Fibroblast of the aortic adventitia (primary cell): ENCODE data around the gene CEP68. TPM values are rescaled to one million over a fixed set of nuclear protein-coding genes. Genes with fewer than 3 reads are reported as not detected.
"Not testable (repeated sequence)": the region's sequence is repeated elsewhere in the genome, so short reads cannot be mapped to it uniquely, and the experiment has no call there.

ENCODE experiments used
- DNase-seq: peaks from one replicate; pipeline ENCODE4 v3.0.0-alpha.2; 2010; ENCODE audit warnings: low read depth
- H3K4me3 ChIP-seq: 2 replicates; pipeline ENCODE4 v1.5.1; 2011; ENCODE audit warnings: low read depth, mild to moderate bottlenecking, control low read depth, low read length, moderate library complexity
- CTCF ChIP-seq: IDR thresholded peaks from 2 replicates; pipeline ENCODE4 v1.5.1; 2011; ENCODE audit warnings: mild to moderate bottlenecking, low read length, control low read depth, inconsistent platforms; ENCODE audit not compliant: insufficient read depth
- total RNA-seq: library from RNA; depleted of rRNA; stranded (reverse); fragments of >200 nt; gene quantifications from 2 replicates; pipeline ENCODE4 v1.2.3, GENCODE V29; 2012; ENCODE audit warnings: low replicate concordance

Gene CEP68
- total RNA-seq, 1 donor: 12.3 TPM

GRCh38 chr2:65031341-65032018, 24.7 kb upstream of the CEP68 start:
- peak; percentile 29 for DNase-seq
- H3K4me3 ChIP-seq: no peak overlapping the region
- TF ChIP-seq CTCF: no peak

DNA sequence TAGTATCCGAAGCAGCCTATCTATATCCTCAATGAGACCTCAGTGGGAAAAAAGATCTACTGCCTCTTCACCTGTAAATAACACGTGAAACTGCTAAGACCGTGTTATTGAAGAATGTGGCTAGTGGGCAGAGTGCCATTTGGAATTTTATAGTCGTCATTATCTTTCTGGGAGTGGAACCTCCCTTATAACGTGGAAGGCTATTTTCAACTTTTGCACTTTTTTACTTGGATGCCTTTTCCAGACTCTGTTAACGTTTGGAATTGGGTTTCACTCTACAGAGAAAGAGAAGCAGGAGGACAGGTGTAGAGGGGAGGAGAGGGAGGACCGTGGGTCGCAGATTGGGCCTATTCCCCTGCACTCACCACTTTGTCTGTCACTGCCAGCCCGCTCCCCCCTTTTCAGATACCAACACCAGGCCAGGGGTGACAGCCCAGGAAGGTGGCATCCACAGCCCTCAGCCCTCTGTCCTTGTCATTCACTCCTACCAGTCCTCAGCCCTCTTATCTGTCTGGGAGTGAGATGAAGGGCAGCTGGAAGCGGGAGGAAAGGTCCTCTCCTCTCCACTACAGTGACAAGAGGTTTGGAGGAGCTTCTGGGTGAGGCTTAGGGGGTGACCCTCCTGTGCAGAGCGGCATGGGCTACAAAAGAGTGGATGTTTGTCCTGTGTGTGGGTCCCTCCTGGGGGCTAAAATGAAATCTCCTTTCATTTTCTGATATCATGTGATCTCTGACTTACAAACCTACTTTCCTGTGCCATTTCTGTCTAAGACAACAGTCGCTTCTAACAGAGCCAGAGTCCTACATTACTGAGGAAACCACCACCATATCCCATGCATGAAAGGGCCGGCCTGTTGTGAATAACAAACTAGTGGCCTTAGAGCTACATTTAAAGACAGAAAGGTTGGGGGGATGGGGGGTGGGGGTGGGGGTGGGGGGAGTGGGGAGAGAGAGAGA, 23.9 kb upstream of the CEP68 start:
- DNase-seq: peak; percentile 34
- no peak for TF ChIP-seq CTCF
- no peak overlapping the region for H3K4me3 ChIP-seq

- no peak for TF ChIP-seq CTCF
- no peak overlapping the region for H3K4me3 ChIP-seq
- DNase-seq: peak; percentile 16
These were observed 23.0 kb upstream of the CEP68 start for GRCh38 chr2:65033178-65033577.

- DNase-seq, H3K4me3 ChIP-seq: not testable (repeated sequence)
These were observed 22.5 kb upstream of the CEP68 start for GRCh38 chr2:65033667-65034066.

DNA sequence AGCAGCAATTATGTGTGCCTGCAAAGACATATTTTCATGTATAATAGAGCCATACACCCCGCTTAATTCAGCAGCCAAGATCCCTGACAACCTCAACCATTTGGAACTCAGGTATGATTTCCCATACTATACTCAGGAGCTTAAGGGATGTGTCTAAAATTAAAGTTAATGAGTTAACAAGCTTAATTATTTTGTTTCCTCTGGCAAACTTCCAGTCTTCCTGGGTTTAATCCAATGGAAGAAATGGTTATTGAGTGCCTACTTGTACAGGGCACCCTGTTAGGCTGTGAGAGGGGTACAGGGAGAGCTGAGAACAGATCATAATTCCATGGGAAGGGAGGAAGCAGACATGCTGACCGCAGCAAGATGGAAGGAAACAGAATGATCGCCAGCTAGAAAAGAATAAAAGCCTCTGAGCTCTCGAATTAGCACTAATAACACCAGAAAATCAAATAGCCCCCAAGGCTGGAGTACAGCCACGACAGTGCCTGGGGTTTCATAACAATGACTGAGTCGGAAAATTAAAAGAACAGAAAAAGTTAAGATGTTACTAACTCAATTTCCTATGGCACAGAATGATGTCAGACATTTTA, 20.8 kb upstream of the CEP68 start:
- TF ChIP-seq CTCF: no peak
- H3K4me3 ChIP-seq: no peak overlapping the region
- DNase-seq: no peak

DNA sequence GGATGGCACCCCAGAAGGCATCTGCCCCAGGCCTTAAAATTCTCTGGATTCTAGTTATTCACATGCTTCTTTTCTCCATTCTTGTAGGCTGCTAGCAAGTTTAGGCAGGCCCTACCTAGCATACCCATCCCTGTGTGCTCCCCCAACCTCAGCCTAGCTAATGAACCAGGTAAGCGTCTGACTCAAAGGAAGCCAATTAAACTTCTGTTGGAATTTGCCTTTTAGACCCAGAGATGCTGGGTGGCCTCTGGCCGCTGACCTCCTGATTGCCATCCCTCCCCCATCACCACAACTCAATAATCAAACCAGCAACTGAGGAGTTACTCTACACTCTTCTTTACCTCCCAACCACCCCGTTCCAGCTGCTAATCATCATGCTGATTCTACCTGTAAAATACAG, 19.0 kb upstream of the CEP68 start:
- TF ChIP-seq CTCF: no peak
- no peak for DNase-seq
- H3K4me3 ChIP-seq: no peak overlapping the region

DNA sequence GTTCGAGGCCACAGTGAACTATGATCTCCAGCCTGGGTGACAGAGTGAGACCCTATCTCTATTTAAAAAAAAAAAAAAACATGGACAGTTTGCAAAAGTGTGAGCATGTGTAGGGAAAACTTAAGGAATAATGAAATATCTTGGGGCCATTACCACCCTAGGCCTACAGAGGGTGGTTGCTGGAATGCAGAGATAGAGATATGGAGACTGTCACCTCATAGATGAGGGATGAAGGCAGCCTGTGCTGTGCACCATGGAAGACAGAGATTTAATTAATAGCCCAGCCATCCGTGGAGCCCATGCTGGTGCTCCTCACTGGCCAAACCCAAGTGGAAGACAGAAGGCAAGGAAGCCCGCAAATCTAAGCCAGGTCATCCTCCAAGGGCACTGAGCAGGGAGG, 16.6 kb upstream of the CEP68 start:
- TF ChIP-seq CTCF: no peak
- H3K4me3 ChIP-seq: no peak overlapping the region
- DNase-seq: no peak
